Tibial nerve (tissue), 4 donors: Measurements from ENCODE around the gene BCAT1.

Experiments
- CTCF ChIP-seq, 5 experiments: fragments of 200-600 bp in 3 of 5; fragments of 450-650 bp in 2 of 5; sonication (generic) in 3 of 5; IDR thresholded peaks; one replicate each; pipeline ENCODE4 v1.5.1; 2016 to 2019; ENCODE audit warnings: antibody characterized with exemption in 5 of 5, mild to moderate bottlenecking in 3 of 5, moderate library complexity in 2 of 5
- EP300 ChIP-seq, 2 donors: sonication (generic); formaldehyde crosslinking; IDR thresholded peaks; one replicate each; pipeline ENCODE4 v1.6.1; 2017; ENCODE audit warnings: antibody characterized with exemption in 2 of 2, mild to moderate bottlenecking in 1 of 2

GRCh38 chr12:24854017-24854416 is 94.9 kb downstream of the BCAT1 start:
- TF ChIP-seq CTCF (IDR thresholded peaks at IDR 0.05) (no peak), EP300 (IDR thresholded peaks at IDR 0.05) (no peak)
